CD4-positive, alpha-beta T cell treated with Interleukin-21 for 1 hour (primary cell): ENCODE results near the gene MS4A18.

Experiments
- DNase-seq: peaks from one replicate; pipeline ENCODE4 v3.0.0-alpha.2; 2020

MS4A18 gene

GRCh38 chr11:60790726-60791125 is 66.2 kb downstream of the MS4A18 start:
- DNase-seq: no peak

- no peak for DNase-seq
Measured at GRCh38 chr11:60791153-60791933, 66.8 kb downstream of the MS4A18 start.

DNA sequence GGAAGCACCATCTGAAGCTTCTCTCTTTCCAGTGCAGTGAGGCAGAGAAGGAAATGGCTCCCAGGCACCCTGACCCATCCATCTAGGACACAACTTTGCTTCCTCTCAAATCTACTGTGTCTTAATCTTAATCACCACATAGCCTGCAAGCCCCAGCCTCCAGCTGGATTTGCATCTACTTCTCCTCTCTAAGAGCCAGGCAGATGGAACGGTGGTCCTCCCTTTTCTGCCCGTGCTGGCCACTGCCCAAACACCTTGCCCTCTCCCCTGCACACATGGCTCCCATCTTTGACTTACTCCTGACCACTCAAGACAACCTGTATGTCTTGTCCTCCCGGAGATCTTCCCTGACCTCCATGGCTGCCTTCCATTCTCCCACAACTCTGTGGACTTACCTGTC is 68.0 kb downstream of the MS4A18 start:
- no peak for DNase-seq
